H1 (cell line): ENCODE measurements around the gene PHRF1. TPM values are rescaled to one million over a fixed set of nuclear protein-coding genes. Genes with fewer than 3 reads are reported as not detected.

Source experiments
- CBX5 ChIP-seq: fragments of 300-800, 300-1000 bp; sonication (generic); IDR thresholded peaks from 2 replicates; pipeline ENCODE4 v1.7.1; 2016; ENCODE audit warnings: antibody characterized with exemption, low read length, low read depth
- CHD7 ChIP-seq: fragments of 300-600 bp; sonication (generic); IDR thresholded peaks from 2 replicates; pipeline ENCODE4 v1.7.1; 2012; ENCODE audit warnings: low read length, moderate library complexity, mild to moderate bottlenecking, inconsistent platforms; ENCODE audit not compliant: insufficient replicate concordance
- KDM5A ChIP-seq: fragments of 200-600 bp; IDR thresholded peaks from 2 replicates; pipeline ENCODE4 v1.7.1; 2012; ENCODE audit warnings: mild to moderate bottlenecking, low read length, inconsistent platforms, mixed read lengths
- POU5F1 ChIP-seq: IDR thresholded peaks from 2 replicates; pipeline ENCODE4 v1.6.1; 2011; ENCODE audit warnings: low read depth, mild to moderate bottlenecking, low read length, moderate library complexity
- TEAD4 ChIP-seq: IDR thresholded peaks from 2 replicates; pipeline ENCODE4 v1.6.1; 2012; ENCODE audit warnings: low read depth, low read length, inconsistent platforms, mixed read lengths
- USF2 ChIP-seq: IDR thresholded peaks from 2 replicates; pipeline ENCODE4 v1.6.1; 2011; ENCODE audit warnings: low read length, improper control_type of control experiment
- polyA plus RNA-seq, 7 experiments: library from polyadenylated mRNA; depleted of rRNA in 3 of 7; stranded (reverse) in 5 of 7; unstranded in 2 of 7; fragments of >200 nt in 5 of 7; fragments of 200-250 nt in 2 of 7; gene quantifications; 1 replicate in 5 of 7; 2 replicates in 1 of 7; 4 replicates in 1 of 7; pipeline versions ENCODE4 v1.2.1 to v1.2.3, GENCODE V29; 2011 to 2013; ENCODE audit warnings: missing spikeins in 2 of 7, mixed read lengths in 2 of 7
- total RNA-seq: library from RNA; stranded (reverse); fragmentation: NEBNext Ultra II Directional; extraction: Animal tissue kit (Norgen Biotek cat#: 25700); gene quantifications from 2 replicates; pipeline ENCODE4 v1.2.1, GENCODE V29; 2021
- TF ChIP-seq, protein P1 (sequence below): IDR thresholded peaks from 2 replicates; pipeline ENCODE4 v1.6.1; 2012; ENCODE audit warnings: inconsistent platforms

Gene PHRF1
- total and polyA plus RNA-seq, 2 of the 8 experiments (the other 6 are each of a cell fraction or from before 2014, with no cell fraction given): 13.4 to 37.3 TPM

DNA sequence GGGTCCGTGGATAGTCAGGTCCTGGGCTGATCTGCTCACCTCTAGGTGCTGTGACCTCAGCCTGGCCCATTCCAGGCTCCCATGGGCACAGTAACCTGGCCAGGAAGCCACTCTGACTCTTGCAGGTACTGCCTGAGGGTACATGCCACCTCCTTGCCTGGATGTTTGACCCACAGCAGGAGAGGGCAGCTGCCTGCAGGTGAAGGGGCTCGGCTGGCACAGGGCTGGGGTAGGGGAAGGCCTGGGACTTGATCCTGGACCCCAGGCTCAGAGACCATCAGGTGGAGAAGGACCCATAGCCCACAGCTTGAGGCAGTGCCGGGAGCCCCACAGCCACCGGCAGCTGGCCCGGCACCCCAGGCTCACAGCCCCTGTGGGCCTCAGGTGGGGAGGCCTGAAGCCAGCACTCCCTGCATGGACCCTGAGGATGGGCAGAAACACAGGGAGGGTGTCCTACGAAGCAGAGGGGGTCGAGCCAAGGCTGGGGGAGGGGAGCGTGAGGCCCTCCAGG, 36.2 kb upstream of the PHRF1 start (continued):
- no peak for TF ChIP-seq CHD7
- TF ChIP-seq, protein P1, sequence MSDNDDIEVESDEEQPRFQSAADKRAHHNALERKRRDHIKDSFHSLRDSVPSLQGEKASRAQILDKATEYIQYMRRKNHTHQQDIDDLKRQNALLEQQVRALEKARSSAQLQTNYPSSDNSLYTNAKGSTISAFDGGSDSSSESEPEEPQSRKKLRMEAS: no peak
- no peak for TF ChIP-seq POU5F1
- TF ChIP-seq CBX5: no peak
- TF ChIP-seq KDM5A: no peak
- no peak for TF ChIP-seq TEAD4
- TF ChIP-seq USF2: no peak
